ENCODE results near the gene KRTAP10-7. TPM values are rescaled to one million over a fixed set of nuclear protein-coding genes. Genes with fewer than 3 reads are reported as not detected.
"Not testable (repeated sequence)": the region's sequence is repeated elsewhere in the genome, so short reads cannot be mapped to it uniquely, and the experiment has no call there.

KRTAP10-7 gene
- total RNA-seq, 4 donors from 2014 or later, result not detected

DNA sequence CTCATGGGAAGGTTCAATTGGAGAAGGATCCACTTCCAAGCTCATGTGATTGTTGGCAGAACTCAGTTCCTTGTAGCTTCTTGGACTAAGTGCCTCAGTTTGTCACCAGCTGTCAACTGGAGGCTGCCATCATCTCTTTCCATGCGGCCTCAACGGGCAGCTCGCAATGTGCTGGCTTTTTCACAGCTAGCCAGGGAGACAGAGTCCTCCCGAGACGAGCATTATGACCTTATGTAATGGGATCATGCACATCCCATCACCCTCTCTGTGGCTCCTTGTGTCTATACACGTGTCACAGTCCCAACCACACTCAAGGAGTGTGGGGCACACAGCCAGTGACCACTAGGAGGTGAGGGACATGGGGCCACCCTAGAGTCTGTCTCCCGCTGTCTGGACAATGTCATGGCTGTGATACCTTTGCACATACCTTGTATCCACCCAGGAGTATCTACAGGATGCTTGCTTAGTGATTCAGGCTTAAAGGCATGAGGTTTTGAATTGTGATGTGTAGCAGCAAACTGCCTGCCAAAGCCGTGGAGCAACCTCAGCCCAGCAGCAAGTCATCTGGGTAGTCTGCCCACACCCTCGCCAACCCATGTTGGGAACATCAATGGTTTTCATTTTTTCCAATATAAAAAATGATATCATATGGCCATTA is 4.2 kb upstream of the KRTAP10-7 start:
- no peak for DNase-seq (ENCODE audit: low spot score in 2 of 2)
- Histone ChIP-seq H3K9me3 (peaks cover 0 to 10% (median 0%) of the 10 kb centered on the region in 4 donors), H3K27ac (no peak overlapping the region), H3K4me3 (no peak overlapping the region), H3K36me3 (no peaks in the 10 kb centered on the region), H3K4me1 (no peaks in the 10 kb centered on the region), H3K27me3 (peaks cover 0 to 10% of the 10 kb centered on the region in 2 donors)
- 77 to 85% methylated on average over 9 of the region's 9 CpGs for WGBS, 2 donors
- TF ChIP-seq EP300 (IDR thresholded peaks at IDR 0.05) (no peak), POLR2A (IDR thresholded peaks at IDR 0.05) (no peak)
- TF ChIP-seq, protein P1, sequence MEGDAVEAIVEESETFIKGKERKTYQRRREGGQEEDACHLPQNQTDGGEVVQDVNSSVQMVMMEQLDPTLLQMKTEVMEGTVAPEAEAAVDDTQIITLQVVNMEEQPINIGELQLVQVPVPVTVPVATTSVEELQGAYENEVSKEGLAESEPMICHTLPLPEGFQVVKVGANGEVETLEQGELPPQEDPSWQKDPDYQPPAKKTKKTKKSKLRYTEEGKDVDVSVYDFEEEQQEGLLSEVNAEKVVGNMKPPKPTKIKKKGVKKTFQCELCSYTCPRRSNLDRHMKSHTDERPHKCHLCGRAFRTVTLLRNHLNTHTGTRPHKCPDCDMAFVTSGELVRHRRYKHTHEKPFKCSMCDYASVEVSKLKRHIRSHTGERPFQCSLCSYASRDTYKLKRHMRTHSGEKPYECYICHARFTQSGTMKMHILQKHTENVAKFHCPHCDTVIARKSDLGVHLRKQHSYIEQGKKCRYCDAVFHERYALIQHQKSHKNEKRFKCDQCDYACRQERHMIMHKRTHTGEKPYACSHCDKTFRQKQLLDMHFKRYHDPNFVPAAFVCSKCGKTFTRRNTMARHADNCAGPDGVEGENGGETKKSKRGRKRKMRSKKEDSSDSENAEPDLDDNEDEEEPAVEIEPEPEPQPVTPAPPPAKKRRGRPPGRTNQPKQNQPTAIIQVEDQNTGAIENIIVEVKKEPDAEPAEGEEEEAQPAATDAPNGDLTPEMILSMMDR (IDR thresholded peaks at IDR 0.05), result no peak

DNA sequence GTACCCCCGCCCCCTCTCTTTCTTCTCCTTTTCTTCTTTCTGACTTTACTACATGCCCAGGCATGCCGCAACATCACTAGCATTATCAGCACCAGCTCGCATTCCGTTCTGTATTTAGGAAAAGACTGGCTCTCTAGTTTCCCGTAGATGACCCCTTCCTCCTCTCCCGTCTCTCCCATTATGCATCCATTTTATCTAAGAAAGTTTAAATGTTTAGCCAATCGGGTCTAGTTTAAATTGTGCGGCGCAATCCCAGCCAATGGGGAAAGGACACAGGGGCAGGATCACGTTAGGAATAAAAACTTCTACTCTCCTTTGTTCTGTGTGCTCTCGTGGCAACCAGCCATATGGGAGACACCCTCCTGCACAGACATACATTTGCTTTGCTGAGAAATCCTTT is 2.3 kb upstream of the KRTAP10-7 start:
- TF ChIP-seq POLR2A (IDR thresholded peaks at IDR 0.05) (no peak), EP300 (IDR thresholded peaks at IDR 0.05) (no peak)
- no peak for DNase-seq (ENCODE audit: low spot score in 2 of 2)
- peaks cover 0 to 2% of the 10 kb centered on the region in 2 donors for H3K27me3 ChIP-seq
- no peak overlapping the region for H3K27ac ChIP-seq
- peaks cover 0 to 10% (median 0%) of the 10 kb centered on the region in 4 donors for H3K9me3 ChIP-seq
- H3K4me3 ChIP-seq, result no peak overlapping the region
- WGBS, 2 donors, result 61 to 69% methylated on average over 11 of the region's 11 CpGs
- no peaks in the 10 kb centered on the region for H3K4me1 ChIP-seq
- no peaks in the 10 kb centered on the region for H3K36me3 ChIP-seq

DNA sequence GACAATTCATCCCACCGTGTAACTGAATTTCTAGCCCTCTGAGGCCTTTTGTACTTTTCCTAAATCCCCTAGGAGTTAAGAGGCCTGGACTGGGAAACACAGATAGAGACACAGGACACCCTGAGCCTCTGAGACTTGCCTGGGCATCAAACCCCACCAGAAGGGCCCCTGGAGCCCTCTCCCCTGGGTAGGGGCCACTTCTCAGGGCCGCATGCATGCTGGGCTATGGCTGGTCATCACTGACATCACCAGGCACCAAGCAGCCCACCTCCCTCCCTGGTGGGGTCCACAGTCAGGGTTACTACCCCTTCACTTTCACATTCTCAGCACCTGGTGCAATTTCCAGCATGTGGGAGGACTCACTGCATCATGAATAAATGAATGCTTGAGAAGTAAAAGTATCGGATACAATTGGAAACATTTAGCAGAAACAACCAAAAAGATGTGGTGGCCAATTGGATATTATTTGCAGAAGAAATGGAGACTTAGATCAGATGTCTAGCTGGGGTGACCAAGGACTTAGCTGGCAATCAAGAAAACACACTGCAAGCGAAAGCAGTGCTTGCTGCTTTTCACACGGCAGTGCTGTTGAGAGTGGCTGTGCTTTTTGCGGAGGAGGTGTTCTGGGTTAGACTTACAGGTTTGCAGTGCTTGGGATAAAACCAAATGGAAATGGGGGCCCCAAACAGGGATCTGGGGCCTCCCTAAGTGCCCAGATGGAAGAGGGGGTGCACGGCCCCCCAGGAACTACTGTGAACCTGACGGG is 950 bp upstream of the KRTAP10-7 start:
- no peak overlapping the region for H3K27ac ChIP-seq
- no peak for DNase-seq (ENCODE audit: low spot score in 2 of 2)
- H3K36me3 ChIP-seq, result no peaks in the 10 kb centered on the region
- no peaks in the 10 kb centered on the region for H3K27me3 ChIP-seq
- H3K9me3 ChIP-seq, result peaks cover 0 to 17% (median 0%) of the 10 kb centered on the region in 4 donors
- WGBS, 2 donors, result 77 to 82% methylated on average over 8 of the region's 8 CpGs
- TF ChIP-seq, protein P1 (IDR thresholded peaks at IDR 0.05), result no peak
- no peak for TF ChIP-seq EP300 (IDR thresholded peaks at IDR 0.05)
- no peak for TF ChIP-seq POLR2A (IDR thresholded peaks at IDR 0.05)
- no peak overlapping the region for H3K4me3 ChIP-seq
- no peaks in the 10 kb centered on the region for H3K4me1 ChIP-seq

DNA sequence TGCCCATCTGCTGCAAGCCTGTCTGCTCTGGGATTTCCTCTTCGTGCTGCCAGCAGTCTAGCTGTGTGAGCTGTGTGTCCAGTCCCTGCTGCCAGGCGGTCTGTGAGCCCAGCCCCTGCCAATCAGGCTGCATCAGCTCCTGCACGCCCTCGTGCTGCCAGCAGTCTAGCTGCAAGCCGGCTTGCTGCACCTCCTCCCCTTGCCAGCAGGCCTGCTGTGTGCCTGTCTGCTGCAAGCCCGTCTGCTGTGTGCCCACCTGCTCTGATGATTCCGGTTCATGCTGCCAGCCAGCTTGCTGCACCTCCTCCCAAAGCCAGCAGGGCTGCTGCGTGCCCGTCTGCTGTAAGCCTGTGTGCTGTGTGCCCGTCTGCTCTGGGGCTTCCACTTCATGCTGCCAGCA is 694 bp downstream of the KRTAP10-7 start:
- not testable (repeated sequence) for H3K4me3 ChIP-seq; H3K36me3 ChIP-seq; DNase-seq (ENCODE audit: low spot score in 2 of 2); H3K27ac ChIP-seq; H3K27me3 ChIP-seq; H3K4me1 ChIP-seq
- 78 to 79% methylated on average over 6 to 10 of the region's 10 CpGs for WGBS, 2 donors
- peaks cover 0 to 19% (median 0%) of the 10 kb centered on the region in 4 donors for H3K9me3 ChIP-seq

DNA sequence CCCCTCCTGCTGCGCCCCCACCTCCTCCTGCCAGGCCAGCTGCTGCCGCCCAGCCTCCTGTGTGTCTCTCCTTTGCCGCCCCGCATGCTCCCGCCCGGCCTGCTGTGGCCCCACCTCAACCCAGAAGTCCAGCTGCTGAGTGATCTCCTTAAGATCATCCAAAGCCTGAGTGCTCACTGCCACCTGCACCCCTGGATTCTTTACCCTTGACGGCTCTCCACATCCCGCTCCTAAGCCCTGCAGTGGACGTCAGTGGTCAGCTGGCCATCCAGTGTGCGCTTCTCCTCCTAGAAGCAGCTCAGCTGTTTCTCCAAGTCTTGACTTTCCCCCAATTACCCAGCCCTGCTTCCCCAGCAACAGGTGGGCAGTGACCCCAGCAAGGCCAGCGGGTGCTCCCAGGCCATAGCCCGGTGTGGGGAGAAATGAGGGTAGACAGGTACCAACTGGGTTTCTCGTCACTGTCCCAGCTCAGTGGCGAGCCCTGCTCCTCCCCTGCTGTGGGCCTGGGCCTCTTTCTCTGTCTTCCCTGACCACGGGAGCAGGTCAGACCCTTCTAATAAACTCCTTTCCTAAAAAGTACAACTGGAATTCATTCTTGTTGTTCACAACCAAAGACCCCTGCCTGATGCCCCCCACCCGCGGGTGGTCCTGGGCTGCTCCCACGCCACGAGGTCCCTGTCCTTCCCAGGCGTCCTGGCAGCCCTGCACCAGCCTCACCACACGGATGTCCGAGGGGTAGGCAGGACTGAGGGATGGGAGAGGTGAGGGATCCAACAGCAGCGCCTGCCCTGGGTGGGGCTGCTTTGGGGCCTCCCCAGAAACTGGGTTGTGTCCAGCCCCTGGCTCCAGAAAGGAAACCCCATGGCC is 1.4 kb downstream of the KRTAP10-7 start:
- no peak overlapping the region for H3K27ac ChIP-seq
- no peaks in the 10 kb centered on the region for H3K27me3 ChIP-seq
- TF ChIP-seq, protein P1 (IDR thresholded peaks at IDR 0.05), result no peak
- no peak for TF ChIP-seq EP300 (IDR thresholded peaks at IDR 0.05)
- no peak for TF ChIP-seq POLR2A (IDR thresholded peaks at IDR 0.05)
- no peaks in the 10 kb centered on the region for H3K36me3 ChIP-seq
- H3K4me3 ChIP-seq, result no peak overlapping the region
- no peaks in the 10 kb centered on the region for H3K4me1 ChIP-seq
- WGBS, 2 donors, result 73 to 78% methylated on average over 21 to 23 of the region's 23 CpGs
- DNase-seq (ENCODE audit: low spot score in 2 of 2), result no peak
- H3K9me3 ChIP-seq, result peaks cover 0 to 24% (median 0%) of the 10 kb centered on the region in 4 donors

Measured in tibial nerve (tissue), 4 donors.